Spleen (tissue), 7 donors: ENCODE data around the gene TP73.

Experiments used
- POLR2A ChIP-seq, 3 donors: fragments of 450-650 bp; IDR thresholded peaks; one replicate each; pipeline ENCODE4 v1.5.1; 2017; ENCODE audit warnings: antibody characterized with exemption in 3 of 3, mild to moderate bottlenecking in 1 of 3
- POLR2AphosphoS5 ChIP-seq, 3 donors: sonication (generic); formaldehyde crosslinking; IDR thresholded peaks; one replicate each; pipeline ENCODE4 v1.5.1; 2017; ENCODE audit warnings: antibody characterized with exemption in 3 of 3
- TF ChIP-seq, protein P1 (sequence below), 11 experiments: fragments of 200-600 bp in 7 of 11; fragments of 450-650 bp in 4 of 11; sonication (generic) in 4 of 11; IDR thresholded peaks in 8 of 11; conservative IDR thresholded peaks in 3 of 11; 1 replicate in 7 of 11; 2 replicates in 4 of 11; pipeline versions ENCODE4 v1.4.0 to v1.8.0; 2016 to 2021; ENCODE audit warnings: antibody characterized with exemption in 11 of 11, inconsistent platforms in 4 of 11, mild to moderate bottlenecking in 1 of 11
- donor health status: DM: no; HTN: no; CAD: no; lungs with moderate emphysema.
- donor health status: DM: no; HTN: no; CAD: no.
- donor health status: DM: no; HTN: no; CAD: no.

GRCh38 chr1:3746830-3747521 lies 94.7 kb downstream of the TP73 start:
- TF ChIP-seq, protein P1, sequence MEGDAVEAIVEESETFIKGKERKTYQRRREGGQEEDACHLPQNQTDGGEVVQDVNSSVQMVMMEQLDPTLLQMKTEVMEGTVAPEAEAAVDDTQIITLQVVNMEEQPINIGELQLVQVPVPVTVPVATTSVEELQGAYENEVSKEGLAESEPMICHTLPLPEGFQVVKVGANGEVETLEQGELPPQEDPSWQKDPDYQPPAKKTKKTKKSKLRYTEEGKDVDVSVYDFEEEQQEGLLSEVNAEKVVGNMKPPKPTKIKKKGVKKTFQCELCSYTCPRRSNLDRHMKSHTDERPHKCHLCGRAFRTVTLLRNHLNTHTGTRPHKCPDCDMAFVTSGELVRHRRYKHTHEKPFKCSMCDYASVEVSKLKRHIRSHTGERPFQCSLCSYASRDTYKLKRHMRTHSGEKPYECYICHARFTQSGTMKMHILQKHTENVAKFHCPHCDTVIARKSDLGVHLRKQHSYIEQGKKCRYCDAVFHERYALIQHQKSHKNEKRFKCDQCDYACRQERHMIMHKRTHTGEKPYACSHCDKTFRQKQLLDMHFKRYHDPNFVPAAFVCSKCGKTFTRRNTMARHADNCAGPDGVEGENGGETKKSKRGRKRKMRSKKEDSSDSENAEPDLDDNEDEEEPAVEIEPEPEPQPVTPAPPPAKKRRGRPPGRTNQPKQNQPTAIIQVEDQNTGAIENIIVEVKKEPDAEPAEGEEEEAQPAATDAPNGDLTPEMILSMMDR (IDR thresholded peaks at IDR 0.05 in 8 of 11, conservative IDR thresholded peaks at IDR 0.05 in 3 of 11): no peak
- TF ChIP-seq POLR2AphosphoS5 (IDR thresholded peaks at IDR 0.05) (peak; percentile 71 to 81 (median 78)), POLR2A (IDR thresholded peaks at IDR 0.05) (no peak)
